GM23338 (cell line): Measurements from ENCODE around the gene SLC37A1. TPM values are rescaled to one million over a fixed set of nuclear protein-coding genes. Genes with fewer than 3 reads are reported as not detected.
"Not testable (repeated sequence)": the region's sequence is repeated elsewhere in the genome, so short reads cannot be mapped to it uniquely, and the experiment has no call there.

Experiments used
- ATAC-seq: fragments of 200-7000 bp; cut with Tn5 transposase; 3 replicates; pipeline ENCODE4 v1.9.1; 2020
- DNase-seq: peaks from one replicate; pipeline ENCODE4 v3.0.0-alpha.2; 2015; ENCODE audit warnings: low spot score
- H2AFZ ChIP-seq: fragments of 200-600 bp; sonication (generic); 2 replicates; pipeline ENCODE4 v1.8.0; 2016; ENCODE audit warnings: antibody characterized with exemption, mild to moderate bottlenecking, moderate library complexity
- H3F3A ChIP-seq: fragments of 200-600 bp; sonication (generic); replicated peaks from 2 replicates; pipeline ENCODE4 v1.8.0; 2017; ENCODE audit warnings: antibody characterized with exemption, mixed run types, low read depth
- H3K27ac ChIP-seq: fragments of 200-600 bp; sonication (generic); 2 replicates; pipeline ENCODE4 v1.6.1; 2016; ENCODE audit warnings: low read depth
- H3K27me3 ChIP-seq: fragments of 200-600 bp; sonication (generic); 2 replicates; pipeline ENCODE4 v1.8.0; 2016; ENCODE audit warnings: mild to moderate bottlenecking, mixed run types, moderate library complexity; ENCODE audit not compliant: insufficient read depth
- H3K36me3 ChIP-seq: fragments of 200-600 bp; sonication (generic); 2 replicates; pipeline ENCODE4 v1.8.0; 2016; ENCODE audit warnings: mild to moderate bottlenecking; ENCODE audit not compliant: insufficient read depth
- H3K4me1 ChIP-seq: fragments of 200-600 bp; sonication (generic); 2 replicates; pipeline ENCODE4 v1.8.0; 2016; ENCODE audit warnings: mild to moderate bottlenecking, moderate library complexity; ENCODE audit not compliant: insufficient read depth
- H3K4me2 ChIP-seq: fragments of 200-600 bp; sonication (generic); 2 replicates; pipeline ENCODE4 v1.7.1; 2017; ENCODE audit warnings: mixed run types
- H3K4me3 ChIP-seq: fragments of 200-600 bp; sonication (generic); 2 replicates; pipeline ENCODE4 v1.6.1; 2016; ENCODE audit warnings: mixed run types
- H3K79me2 ChIP-seq: fragments of 200-600 bp; sonication (generic); replicated peaks from 2 replicates; pipeline ENCODE4 v1.8.0; 2017; ENCODE audit warnings: mild to moderate bottlenecking; ENCODE audit not compliant: insufficient read depth
- H3K9me2 ChIP-seq: fragments of 200-600 bp; sonication (generic); 2 replicates; pipeline ENCODE4 v1.8.0; 2017; ENCODE audit not compliant: insufficient read depth
- H4K20me1 ChIP-seq: fragments of 200-600 bp; sonication (generic); replicated peaks from 2 replicates; pipeline ENCODE4 v1.8.0; 2017; ENCODE audit warnings: mild to moderate bottlenecking; ENCODE audit not compliant: insufficient read depth
- H3K27ac Mint-ChIP-seq: 2 replicates; pipeline ENCODE4 v1.8.0; 2020; ENCODE audit warnings: inconsistent platforms, mild to moderate bottlenecking, moderate library complexity, mixed read lengths
- H3K27me3 Mint-ChIP-seq: 3 replicates; pipeline ENCODE4 v1.8.0; 2022; ENCODE audit warnings: low read depth, mild to moderate bottlenecking, moderate library complexity, mixed read lengths, inconsistent platforms; ENCODE audit not compliant: insufficient read depth, poor library complexity
- H3K36me3 Mint-ChIP-seq: 3 replicates; pipeline ENCODE4 v1.8.0; 2021; ENCODE audit warnings: low read depth, mild to moderate bottlenecking, inconsistent platforms, moderate library complexity, mixed read lengths
- H3K4me1 Mint-ChIP-seq: 3 replicates; pipeline ENCODE4 v1.8.0; 2020; ENCODE audit warnings: mild to moderate bottlenecking, inconsistent platforms, mixed read lengths
- H3K4me3 Mint-ChIP-seq: 3 replicates; pipeline ENCODE4 v1.8.0; 2021; ENCODE audit warnings: moderate library complexity, mild to moderate bottlenecking, inconsistent platforms, mixed read lengths
- H3K9me3 Mint-ChIP-seq: 3 replicates; pipeline ENCODE4 v1.8.0; 2020; ENCODE audit warnings: moderate library complexity, mild to moderate bottlenecking, inconsistent platforms, mixed read lengths
- CREB1 ChIP-seq: fragments of 250-450 bp; sonication (Bioruptor Pico); IDR thresholded peaks from 2 replicates; pipeline ENCODE4 v1.5.0; 2020; ENCODE audit warnings: low read depth, mild to moderate bottlenecking, moderate library complexity
- ETS1 ChIP-seq: IDR thresholded peaks from 2 replicates; pipeline ENCODE4 v1.6.1; 2016; ENCODE audit warnings: antibody characterized with exemption
- NANOG ChIP-seq: IDR thresholded peaks from 2 replicates; pipeline ENCODE4 v1.6.1; 2016; ENCODE audit warnings: antibody characterized with exemption, borderline replicate concordance
- STAT1 ChIP-seq: IDR thresholded peaks from one replicate; pipeline ENCODE4 v1.6.1; 2016; ENCODE audit warnings: antibody characterized with exemption; ENCODE audit not compliant: unreplicated experiment
- ZNF331 ChIP-seq: fragments of 250-450 bp; sonication (Bioruptor Pico); IDR thresholded peaks from 2 replicates; pipeline ENCODE4 v1.5.0; 2020; ENCODE audit warnings: low read depth, mild to moderate bottlenecking, moderate library complexity
- ZNF462 ChIP-seq: fragments of 250-450 bp; sonication (Bioruptor Pico); IDR thresholded peaks from 2 replicates; pipeline ENCODE4 v1.5.0; 2020; ENCODE audit warnings: mild to moderate bottlenecking, moderate library complexity
- polyA plus RNA-seq: library from polyadenylated mRNA; unstranded; fragments of >200 nt; fragmentation: Nextera tagmentation; extraction: Ambion mirVana; gene quantifications from 2 replicates; pipeline ENCODE4 v1.2.1, GENCODE V29; 2016
- total RNA-seq: library from RNA; depleted of rRNA; stranded (reverse); fragments of >200 nt; shearing (Covaris generic); gene quantifications from 2 replicates; pipeline ENCODE4 v1.2.3, GENCODE V29; 2014

Gene SLC37A1
- total and polyA plus RNA-seq, 2 experiments from 2014 or later, result 14.0 to 30.3 TPM

GRCh38 chr21:42614811-42615351 is 101.2 kb downstream of the SLC37A1 start (continued):
- TF ChIP-seq ZNF462 (CRISPR knock-in tag), result no peak
- TF ChIP-seq ETS1, result no peak
- no peak for TF ChIP-seq CREB1 (CRISPR knock-in tag)
- TF ChIP-seq STAT1, result no peak
- TF ChIP-seq NANOG, result no peak
- no peak for TF ChIP-seq ZNF331 (CRISPR knock-in tag)

DNA sequence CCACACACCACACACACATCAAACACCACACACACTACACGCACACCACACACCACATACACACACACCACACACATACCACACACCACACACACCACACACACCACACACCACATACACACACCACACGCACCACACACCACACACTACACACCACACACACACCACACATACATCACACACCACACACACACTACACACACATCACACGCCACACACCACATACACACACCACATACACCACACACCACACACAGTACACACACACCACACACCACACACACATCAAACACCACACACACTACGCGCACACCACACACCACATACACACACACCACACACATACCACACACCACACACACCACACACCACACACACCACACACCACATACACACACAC is 101.7 kb downstream of the SLC37A1 start:
- H4K20me1 ChIP-seq, H3K36me3 ChIP-seq, H3K9me2 ChIP-seq, H3K4me1 Mint-ChIP-seq, H3F3A ChIP-seq, H3K4me2 ChIP-seq, H3K36me3 Mint-ChIP-seq, H3K79me2 ChIP-seq, H3K27me3 Mint-ChIP-seq, H3K27ac Mint-ChIP-seq, H3K27me3 ChIP-seq, H2AFZ ChIP-seq, H3K9me3 Mint-ChIP-seq, ATAC-seq, H3K4me1 ChIP-seq, H3K27ac ChIP-seq, H3K4me3 ChIP-seq, DNase-seq, H3K4me3 Mint-ChIP-seq: not testable (repeated sequence)
